ENCODE results near the gene GPC5.

- TF ChIP-seq CTCF (IDR thresholded peaks at IDR 0.05 in 4 of 5, conservative IDR thresholded peaks at IDR 0.05 in 1 of 5): no peak
- TF ChIP-seq POLR2A (IDR thresholded peaks at IDR 0.05): no peak
These were observed 200.2 kb downstream of the GPC5 start for GRCh38 chr13:91598655-91599054.

Data from gastrocnemius medialis (tissue), 4 donors.